ENCODE data around the gene BRINP3. TPM values are rescaled to one million over a fixed set of nuclear protein-coding genes. Genes with fewer than 3 reads are reported as not detected.

The BRINP3 gene
- total and polyA plus RNA-seq, 2 experiments from 2014 or later = not detected

DNA sequence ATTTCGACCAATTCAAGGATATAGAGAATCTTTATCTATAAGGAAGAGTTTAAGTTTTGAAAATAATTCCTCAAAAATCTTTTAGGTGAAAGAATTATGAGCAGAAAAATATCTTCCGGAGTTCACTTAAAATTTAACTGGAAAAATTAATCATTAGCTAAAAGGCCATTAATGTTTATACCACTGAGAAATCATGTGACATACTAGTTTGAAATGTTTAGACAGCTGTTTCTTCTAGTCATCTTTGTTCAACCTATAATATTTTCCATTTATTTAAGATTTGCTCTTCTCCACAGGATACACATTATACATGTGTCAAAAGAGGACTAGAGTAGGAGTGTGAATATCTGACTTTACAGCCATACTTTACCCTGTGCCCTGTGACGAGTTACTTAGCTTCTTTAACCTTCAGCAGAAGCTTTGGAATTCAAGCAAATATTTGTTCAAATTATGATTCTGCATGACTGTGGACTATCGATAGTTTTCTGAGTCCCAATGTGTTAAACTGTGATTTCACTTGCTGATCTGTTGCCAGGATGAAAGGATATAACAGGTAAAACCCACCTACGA is 374.8 kb downstream of the BRINP3 start (continued):
- TF ChIP-seq ZNF114 (CRISPR knock-in tag; IDR thresholded peaks at IDR 0.05) = no peak
- no peak for TF ChIP-seq STAT1 (IDR thresholded peaks at IDR 0.05; ENCODE audit: unreplicated experiment)
- no peak for TF ChIP-seq JUNB (IDR thresholded peaks at IDR 0.05; ENCODE audit: unreplicated experiment)
- TF ChIP-seq EZH2 (IDR thresholded peaks at IDR 0.05; ENCODE audit: low read depth, unreplicated experiment) = no peak

GRCh38 chr1:190101756-190102155 is 375.9 kb downstream of the BRINP3 start:
- no peaks in the 10 kb centered on the region for H3K4me1 ChIP-seq (ENCODE audit: insufficient read depth)
- no peak overlapping the region for H2AFZ ChIP-seq
- no peaks in the 10 kb centered on the region for H3F3A ChIP-seq (replicated peaks; ENCODE audit: low read depth)
- no peak overlapping the region for H3K4me3 ChIP-seq
- no peaks in the 10 kb centered on the region for H3K36me3 ChIP-seq (ENCODE audit: insufficient read depth)
- no peaks in the 10 kb centered on the region for H3K36me3 Mint-ChIP-seq (ENCODE audit: low read depth)
- H3K79me2 ChIP-seq (replicated peaks; ENCODE audit: insufficient read depth) = no peaks in the 10 kb centered on the region
- H3K4me3 Mint-ChIP-seq = no peak overlapping the region
- TF ChIP-seq STAT1 (IDR thresholded peaks at IDR 0.05; ENCODE audit: unreplicated experiment) (no peak), ZNF331 (CRISPR knock-in tag; IDR thresholded peaks at IDR 0.05; ENCODE audit: low read depth) (no peak), ZNF114 (CRISPR knock-in tag; IDR thresholded peaks at IDR 0.05) (no peak), JUNB (IDR thresholded peaks at IDR 0.05; ENCODE audit: unreplicated experiment) (no peak), EZH2phosphoT487 (IDR thresholded peaks at IDR 0.05; ENCODE audit: unreplicated experiment) (no peak), ETS1 (IDR thresholded peaks at IDR 0.05) (no peak), CREB1 (CRISPR knock-in tag; IDR thresholded peaks at IDR 0.05; ENCODE audit: low read depth) (no peak)
- TF ChIP-seq, protein P1, sequence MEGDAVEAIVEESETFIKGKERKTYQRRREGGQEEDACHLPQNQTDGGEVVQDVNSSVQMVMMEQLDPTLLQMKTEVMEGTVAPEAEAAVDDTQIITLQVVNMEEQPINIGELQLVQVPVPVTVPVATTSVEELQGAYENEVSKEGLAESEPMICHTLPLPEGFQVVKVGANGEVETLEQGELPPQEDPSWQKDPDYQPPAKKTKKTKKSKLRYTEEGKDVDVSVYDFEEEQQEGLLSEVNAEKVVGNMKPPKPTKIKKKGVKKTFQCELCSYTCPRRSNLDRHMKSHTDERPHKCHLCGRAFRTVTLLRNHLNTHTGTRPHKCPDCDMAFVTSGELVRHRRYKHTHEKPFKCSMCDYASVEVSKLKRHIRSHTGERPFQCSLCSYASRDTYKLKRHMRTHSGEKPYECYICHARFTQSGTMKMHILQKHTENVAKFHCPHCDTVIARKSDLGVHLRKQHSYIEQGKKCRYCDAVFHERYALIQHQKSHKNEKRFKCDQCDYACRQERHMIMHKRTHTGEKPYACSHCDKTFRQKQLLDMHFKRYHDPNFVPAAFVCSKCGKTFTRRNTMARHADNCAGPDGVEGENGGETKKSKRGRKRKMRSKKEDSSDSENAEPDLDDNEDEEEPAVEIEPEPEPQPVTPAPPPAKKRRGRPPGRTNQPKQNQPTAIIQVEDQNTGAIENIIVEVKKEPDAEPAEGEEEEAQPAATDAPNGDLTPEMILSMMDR (conservative IDR thresholded peaks at IDR 0.05; ENCODE audit: low read depth in 2 of 2) = no peak
- TF ChIP-seq, protein P2, sequence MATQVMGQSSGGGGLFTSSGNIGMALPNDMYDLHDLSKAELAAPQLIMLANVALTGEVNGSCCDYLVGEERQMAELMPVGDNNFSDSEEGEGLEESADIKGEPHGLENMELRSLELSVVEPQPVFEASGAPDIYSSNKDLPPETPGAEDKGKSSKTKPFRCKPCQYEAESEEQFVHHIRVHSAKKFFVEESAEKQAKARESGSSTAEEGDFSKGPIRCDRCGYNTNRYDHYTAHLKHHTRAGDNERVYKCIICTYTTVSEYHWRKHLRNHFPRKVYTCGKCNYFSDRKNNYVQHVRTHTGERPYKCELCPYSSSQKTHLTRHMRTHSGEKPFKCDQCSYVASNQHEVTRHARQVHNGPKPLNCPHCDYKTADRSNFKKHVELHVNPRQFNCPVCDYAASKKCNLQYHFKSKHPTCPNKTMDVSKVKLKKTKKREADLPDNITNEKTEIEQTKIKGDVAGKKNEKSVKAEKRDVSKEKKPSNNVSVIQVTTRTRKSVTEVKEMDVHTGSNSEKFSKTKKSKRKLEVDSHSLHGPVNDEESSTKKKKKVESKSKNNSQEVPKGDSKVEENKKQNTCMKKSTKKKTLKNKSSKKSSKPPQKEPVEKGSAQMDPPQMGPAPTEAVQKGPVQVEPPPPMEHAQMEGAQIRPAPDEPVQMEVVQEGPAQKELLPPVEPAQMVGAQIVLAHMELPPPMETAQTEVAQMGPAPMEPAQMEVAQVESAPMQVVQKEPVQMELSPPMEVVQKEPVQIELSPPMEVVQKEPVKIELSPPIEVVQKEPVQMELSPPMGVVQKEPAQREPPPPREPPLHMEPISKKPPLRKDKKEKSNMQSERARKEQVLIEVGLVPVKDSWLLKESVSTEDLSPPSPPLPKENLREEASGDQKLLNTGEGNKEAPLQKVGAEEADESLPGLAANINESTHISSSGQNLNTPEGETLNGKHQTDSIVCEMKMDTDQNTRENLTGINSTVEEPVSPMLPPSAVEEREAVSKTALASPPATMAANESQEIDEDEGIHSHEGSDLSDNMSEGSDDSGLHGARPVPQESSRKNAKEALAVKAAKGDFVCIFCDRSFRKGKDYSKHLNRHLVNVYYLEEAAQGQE (IDR thresholded peaks at IDR 0.05; ENCODE audit: unreplicated experiment) = no peak
- H3K27me3 Mint-ChIP-seq (ENCODE audit: insufficient read depth, low read depth, poor library complexity) = no peaks in the 10 kb centered on the region
- no peaks in the 10 kb centered on the region for H3K9me3 Mint-ChIP-seq
- no peak overlapping the region for H3K4me2 ChIP-seq
- no peak for ATAC-seq
- no peaks in the 10 kb centered on the region for H3K27me3 ChIP-seq (ENCODE audit: insufficient read depth)
- H4K20me1 ChIP-seq (replicated peaks; ENCODE audit: insufficient read depth) = no peaks in the 10 kb centered on the region
- peaks cover 4% of the 10 kb centered on the region; the same call in 2 of the 3 replicates for H3K4me1 Mint-ChIP-seq
- no peak for DNase-seq (ENCODE audit: low spot score)
- no peak overlapping the region for H3K27ac Mint-ChIP-seq
- H3K27ac ChIP-seq (ENCODE audit: low read depth) = no peak overlapping the region
- H3K9me2 ChIP-seq (ENCODE audit: insufficient read depth) = no peaks in the 10 kb centered on the region
